Osteocyte (in vitro differentiated cells): ENCODE measurements around the gene PPP1R12A. TPM values are rescaled to one million over a fixed set of nuclear protein-coding genes. Genes with fewer than 3 reads are reported as not detected.
A peak's percentile ranks its signal among the peaks of the same experiment; 100 is the strongest.

Experiments
- DNase-seq: peaks from one replicate; pipeline ENCODE4 v3.0.0; 2021; ENCODE audit warnings: mixed read lengths; ENCODE audit not compliant: unreplicated experiment; ENCODE audit errors: extremely low spot score
- H3K27ac Mint-ChIP-seq: one replicate; pipeline ENCODE4 v1.8.0; 2021; ENCODE audit warnings: mild to moderate bottlenecking, mixed read lengths; ENCODE audit not compliant: unreplicated experiment
- H3K27me3 Mint-ChIP-seq: one replicate; pipeline ENCODE4 v1.8.0; 2021; ENCODE audit warnings: mixed read lengths; ENCODE audit not compliant: unreplicated experiment
- H3K36me3 Mint-ChIP-seq: one replicate; pipeline ENCODE4 v1.8.0; 2021; ENCODE audit warnings: mixed read lengths; ENCODE audit not compliant: unreplicated experiment
- H3K4me1 Mint-ChIP-seq: one replicate; pipeline ENCODE4 v1.8.0; 2021; ENCODE audit warnings: mixed read lengths; ENCODE audit not compliant: unreplicated experiment
- H3K4me3 Mint-ChIP-seq: one replicate; pipeline ENCODE4 v1.8.0; 2021; ENCODE audit warnings: mild to moderate bottlenecking, moderate library complexity, mixed read lengths; ENCODE audit not compliant: unreplicated experiment
- H3K9me3 Mint-ChIP-seq: one replicate; pipeline ENCODE4 v1.8.0; 2021; ENCODE audit warnings: mixed read lengths; ENCODE audit not compliant: unreplicated experiment
- CTCF ChIP-seq: fragments of 200-600 bp; sonication (generic); IDR thresholded peaks from 2 replicates; pipeline ENCODE4 v1.5.0; 2021; ENCODE audit warnings: antibody characterized with exemption, mild to moderate bottlenecking, moderate library complexity
- total RNA-seq: library from RNA; stranded (reverse); gene quantifications from 2 replicates; pipeline ENCODE4 v1.2.1, GENCODE V29; 2021

PPP1R12A gene
- total RNA-seq, 1 donor from 2014 or later, result 116 TPM

DNA sequence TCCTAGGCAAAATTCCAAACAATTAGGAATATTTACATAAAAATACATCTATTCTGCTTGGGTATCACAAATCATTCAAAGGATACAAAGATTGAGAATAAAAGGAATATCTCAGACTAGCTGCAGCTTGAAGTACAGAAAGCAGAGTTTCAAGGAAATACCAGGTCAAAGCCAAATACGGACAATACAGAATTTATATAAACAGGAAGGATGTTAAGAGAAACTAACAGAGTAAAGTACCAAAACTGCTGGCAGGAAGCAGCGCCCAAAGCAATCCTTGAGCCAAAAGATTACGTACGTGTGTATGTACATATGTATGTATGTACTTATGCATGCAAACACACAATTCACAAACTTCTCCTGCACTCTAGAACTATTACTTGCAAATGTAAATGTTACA lies 86.6 kb downstream of the PPP1R12A start:
- Mint-ChIP-seq H3K27ac (peak overlapping the region; percentile 54), H3K4me1 (peaks cover 32% of the 10 kb centered on the region), H3K27me3 (no peaks in the 10 kb centered on the region), H3K9me3 (peaks cover 8% of the 10 kb centered on the region), H3K4me3 (no peak overlapping the region), H3K36me3 (peaks cover 21% of the 10 kb centered on the region)
- TF ChIP-seq CTCF, result no peak
- no peak for DNase-seq

DNA sequence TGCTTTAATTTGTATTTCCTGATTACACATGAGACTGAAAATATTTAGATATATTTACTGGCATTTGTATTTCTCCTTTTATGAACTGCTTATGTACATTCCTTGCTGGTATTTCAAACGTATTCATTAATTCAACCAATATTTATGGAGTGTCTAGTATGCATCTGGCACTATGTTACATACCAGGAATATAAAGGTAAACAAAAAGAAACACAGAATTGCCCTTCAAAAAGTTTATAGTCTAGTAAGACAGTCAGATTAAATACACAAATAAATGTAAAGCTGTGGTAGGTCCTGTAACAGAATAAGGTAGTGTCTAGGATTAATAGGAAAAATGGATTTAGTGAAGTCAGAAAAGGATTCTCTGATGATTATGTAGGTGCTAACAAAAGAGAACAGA lies 87.5 kb downstream of the PPP1R12A start:
- TF ChIP-seq CTCF, result no peak
- DNase-seq, result no peak
- no peaks in the 10 kb centered on the region for H3K27me3 Mint-ChIP-seq
- peaks cover 8% of the 10 kb centered on the region for H3K9me3 Mint-ChIP-seq
- H3K36me3 Mint-ChIP-seq, result peaks cover 25% of the 10 kb centered on the region
- H3K27ac Mint-ChIP-seq, result peak overlapping the region; percentile 5
- H3K4me1 Mint-ChIP-seq, result peaks cover 36% of the 10 kb centered on the region
- no peak overlapping the region for H3K4me3 Mint-ChIP-seq

GRCh38 chr12:79844693-79845092 lies 90.2 kb downstream of the PPP1R12A start:
- Mint-ChIP-seq H3K4me1 (peaks cover 41% of the 10 kb centered on the region), H3K4me3 (no peak overlapping the region), H3K27me3 (no peaks in the 10 kb centered on the region), H3K9me3 (peaks cover 3% of the 10 kb centered on the region), H3K36me3 (peaks cover 22% of the 10 kb centered on the region), H3K27ac (no peak overlapping the region)
- DNase-seq, result no peak
- TF ChIP-seq CTCF, result no peak

DNA sequence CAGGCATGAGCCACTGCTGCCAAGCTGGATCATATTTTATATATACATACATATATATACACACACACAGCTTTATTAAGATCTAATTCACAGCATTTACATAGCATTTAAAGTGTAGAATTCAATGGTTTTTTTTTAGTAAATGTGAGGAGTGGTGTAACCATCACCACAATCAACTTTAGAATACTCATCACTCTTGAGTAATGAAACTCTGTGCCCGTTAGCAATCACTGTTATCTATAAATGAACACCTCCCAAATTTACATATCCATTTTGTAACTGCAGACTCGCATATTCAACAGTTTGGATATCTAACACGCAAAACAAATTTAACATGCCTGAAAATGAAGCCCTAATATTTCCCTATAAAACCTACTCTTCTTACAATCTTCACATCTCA lies 90.9 kb downstream of the PPP1R12A start:
- H3K27me3 Mint-ChIP-seq, result no peaks in the 10 kb centered on the region
- no peak for TF ChIP-seq CTCF
- no peak for DNase-seq
- peaks cover 11% of the 10 kb centered on the region for H3K9me3 Mint-ChIP-seq
- no peak overlapping the region for H3K4me3 Mint-ChIP-seq
- peaks cover 41% of the 10 kb centered on the region for H3K4me1 Mint-ChIP-seq
- no peak overlapping the region for H3K27ac Mint-ChIP-seq
- peaks cover 29% of the 10 kb centered on the region for H3K36me3 Mint-ChIP-seq

- no peak for DNase-seq
- H3K4me3 Mint-ChIP-seq, result no peak overlapping the region
- H3K4me1 Mint-ChIP-seq, result peaks cover 35% of the 10 kb centered on the region
- no peak for TF ChIP-seq CTCF
- peaks cover 11% of the 10 kb centered on the region for H3K9me3 Mint-ChIP-seq
- no peaks in the 10 kb centered on the region for H3K27me3 Mint-ChIP-seq
- no peak overlapping the region for H3K27ac Mint-ChIP-seq
- peaks cover 41% of the 10 kb centered on the region for H3K36me3 Mint-ChIP-seq
These were observed 92.3 kb downstream of the PPP1R12A start for GRCh38 chr12:79842630-79843029.
